Left colon (tissue), 2 donors: ENCODE results near the gene MYO7A. TPM values are rescaled to one million over a fixed set of nuclear protein-coding genes. Genes with fewer than 3 reads are reported as not detected.

Experiments used
- ATAC-seq: fragments of 200-7000 bp; cut with Tn5 transposase; one replicate; pipeline ENCODE4 v1.9.1; 2020; ENCODE audit warnings: mild to moderate bottlenecking, moderate library complexity
- DNase-seq, 2 donors: peaks; one replicate each; pipeline ENCODE4 v3.0.0-alpha.2; 2020
- intact Hi-C, 2 donors: fragments of 100-400 bp; cut with DNase I in 1 of 2; cut with micrococcal nuclease in 1 of 2; formaldehyde crosslinking; loops; one replicate each; pipeline versions ENCODE4 v1.11.2 to v1.14.0; 2022; cut with DNase I, micrococcal nuclease
- total RNA-seq, 2 donors: library from RNA; stranded (reverse); fragmentation: NEBNext Ultra II Directional; extraction: Animal tissue kit (Norgen Biotek cat#: 25700); gene quantifications; one replicate each; pipeline ENCODE4 v1.2.1, GENCODE V29; 2021
- donor health status: DM: no; HTN: no; CAD: no.
- donor health status: DM: yes; HTN: yes; CAD: no.

Gene MYO7A
- total RNA-seq, 2 donors from 2014 or later, result 4.8 to 5.8 TPM

GRCh38 chr11:77187111-77187750, 59.2 kb downstream of the MYO7A start:
- intact Hi-C loops, result loop anchor here in 1 of 2 donors (5.0 kb wide), 1 partner anchor 60 kb away; the partner anchor contains the start of gene MYO7A
- ATAC-seq, result peak; percentile 66
- DNase-seq, result no peak

- intact Hi-C loops, result loop anchor here in 1 of 2 donors (5.0 kb wide), 1 partner anchor 61 kb away; the partner anchor contains the start of gene MYO7A
- ATAC-seq (peak; percentile 70), DNase-seq (peak; percentile 79 to 92)
These were observed 60.0 kb downstream of the MYO7A start for GRCh38 chr11:77187776-77188632.

GRCh38 chr11:77188633-77189491, 60.8 kb downstream of the MYO7A start:
- ATAC-seq (peak; percentile 63), DNase-seq (peak; percentile 68 to 70)
- intact Hi-C loops, result loop anchor here in 1 of 2 donors (5.0 kb wide), 1 partner anchor 62 kb away; the partner anchor contains the start of gene MYO7A

GRCh38 chr11:77189588-77190210, 61.7 kb downstream of the MYO7A start:
- no peak for DNase-seq
- intact Hi-C loops, result loop anchor here (5.0 to 10.0 kb wide), 3 partner anchors 62 to 358 kb away; partner anchors contain the start of gene MYO7A (in 1 of the 2)
- no peak for ATAC-seq

- no peak for DNase-seq
- intact Hi-C loops, result loop anchor here (5.0 to 10.0 kb wide), 2 partner anchors 354 to 357 kb away; no protein-coding TSS in a partner anchor
- ATAC-seq, result no peak
These were observed 62.5 kb downstream of the MYO7A start for GRCh38 chr11:77190331-77191075.

- peak; percentile 5 for ATAC-seq
- DNase-seq, result peak in 1 of 2 donors; percentile 40
- intact Hi-C loops, result loop anchor here (5.0 to 10.0 kb wide), 2 partner anchors 353 to 356 kb away; no protein-coding TSS in a partner anchor
These were observed 63.4 kb downstream of the MYO7A start for GRCh38 chr11:77191429-77191822.

GRCh38 chr11:77191823-77192495, 63.9 kb downstream of the MYO7A start:
- ATAC-seq, result peak; percentile 61
- intact Hi-C loops, result loop anchor here (5.0 to 10.0 kb wide), 2 partner anchors 353 to 355 kb away; no protein-coding TSS in a partner anchor
- DNase-seq, result peak; percentile 83 to 93

- no peak for DNase-seq
- intact Hi-C loops, result loop anchor here (5.0 to 10.0 kb wide), 2 partner anchors 352 to 354 kb away; no protein-coding TSS in a partner anchor
- ATAC-seq, result no peak
These were observed 65.1 kb downstream of the MYO7A start for GRCh38 chr11:77193167-77193566.

GRCh38 chr11:77193911-77194830, 66.1 kb downstream of the MYO7A start:
- intact Hi-C loops, result loop anchor here (5.0 to 10.0 kb wide), 2 partner anchors 351 to 353 kb away; no protein-coding TSS in a partner anchor
- DNase-seq (no peak), ATAC-seq (no peak)

- ATAC-seq, result peak; percentile 1
- DNase-seq, result no peak
- intact Hi-C loops, result loop anchor here in 1 of 2 donors (10.0 kb wide), 1 partner anchor 350 kb away; no protein-coding TSS in a partner anchor
These were observed 67.2 kb downstream of the MYO7A start for GRCh38 chr11:77195071-77195755.

GRCh38 chr11:77196961-77197360, 68.9 kb downstream of the MYO7A start:
- intact Hi-C loops, result loop anchor here in 1 of 2 donors (10.0 kb wide), 1 partner anchor 348 kb away; no protein-coding TSS in a partner anchor
- DNase-seq, result no peak
- no peak for ATAC-seq

- DNase-seq (peak; percentile 1 to 18), ATAC-seq (no peak)
- intact Hi-C loops, result loop anchor here in 1 of 2 donors (10.0 kb wide), 1 partner anchor 347 kb away; no protein-coding TSS in a partner anchor
These were observed 69.7 kb downstream of the MYO7A start for GRCh38 chr11:77197626-77198320.

GRCh38 chr11:77198440-77198849, 70.4 kb downstream of the MYO7A start:
- intact Hi-C loops, result loop anchor here in 1 of 2 donors (10.0 kb wide), 1 partner anchor 346 kb away; no protein-coding TSS in a partner anchor
- DNase-seq (peak; percentile 20 to 22), ATAC-seq (no peak)

GRCh38 chr11:77199137-77199745, 71.2 kb downstream of the MYO7A start:
- intact Hi-C loops, result loop anchor here in 1 of 2 donors (10.0 kb wide), 1 partner anchor 346 kb away; no protein-coding TSS in a partner anchor
- DNase-seq, result peak; percentile 1 to 7
- ATAC-seq, result no peak
